Measurements from ENCODE around the gene ABCA2. TPM values are rescaled to one million over a fixed set of nuclear protein-coding genes. Genes with fewer than 3 reads are reported as not detected.

Gene ABCA2
- total RNA-seq, 1 experiment from 2014 or later: 114 TPM

- H3K4me2 ChIP-seq (ENCODE audit: low read length): no peak overlapping the region
- BruUV-seq (replicated peaks): no TSS peak
- ATAC-seq (no peak), DNase-seq (ENCODE audit: low read depth, low spot score) (no peak)
- H3K4me1 ChIP-seq (ENCODE audit: control insufficient read depth in 1 of 2, insufficient read depth in 2 of 2, low read length in 2 of 2): peaks cover 0 to under 1% of the 10 kb centered on the region in 2 experiments; a peak in 2 of 4 replicates
- H3K27me3 ChIP-seq (ENCODE audit: insufficient read depth, low read length): no peaks in the 10 kb centered on the region
- intact Hi-C loops (cut with micrococcal nuclease): no loop called here
- H2AFZ ChIP-seq (ENCODE audit: low read depth, low read length, poor library complexity, severe bottlenecking): no peak overlapping the region
- ChIA-PET POLR2A (no interaction called here), RAD21 (ENCODE audit: low non-redundant PET in 1 of 2, low total read pairs in 2 of 2, uncharacterized antibody in 2 of 2, unreplicated experiment in 2 of 2) (no interaction called here), CTCF (no interaction called here)
- H3K9ac ChIP-seq (ENCODE audit: low read length): no peak overlapping the region
- H4K20me1 ChIP-seq (ENCODE audit: insufficient read depth): no peaks in the 10 kb centered on the region
- H3K79me2 ChIP-seq (ENCODE audit: insufficient read depth, low read length): no peaks in the 10 kb centered on the region
- H3K4me3 ChIP-seq (replicated peaks in 1 of 2; ENCODE audit: low read depth in 1 of 2, low read length in 2 of 2): no peak overlapping the region
- TF ChIP-seq TCF7L2 (IDR thresholded peaks at IDR 0.05; ENCODE audit: borderline replicate concordance, extremely low read depth, insufficient read depth, insufficient read length) (no peak), POLR2AphosphoS5 (IDR thresholded peaks at IDR 0.05; ENCODE audit: low read depth, low read length) (no peak), FOSL1 (IDR thresholded peaks at IDR 0.05; ENCODE audit: low read depth) (no peak), CTCF (IDR thresholded peaks at IDR 0.05 in 2 of 3, conservative IDR thresholded peaks at IDR 0.05 in 1 of 3; ENCODE audit: borderline replicate concordance in 1 of 3, insufficient read depth in 1 of 3, low read depth in 2 of 3, low read length in 2 of 3) (no peak)
- TF ChIP-seq, protein P1, sequence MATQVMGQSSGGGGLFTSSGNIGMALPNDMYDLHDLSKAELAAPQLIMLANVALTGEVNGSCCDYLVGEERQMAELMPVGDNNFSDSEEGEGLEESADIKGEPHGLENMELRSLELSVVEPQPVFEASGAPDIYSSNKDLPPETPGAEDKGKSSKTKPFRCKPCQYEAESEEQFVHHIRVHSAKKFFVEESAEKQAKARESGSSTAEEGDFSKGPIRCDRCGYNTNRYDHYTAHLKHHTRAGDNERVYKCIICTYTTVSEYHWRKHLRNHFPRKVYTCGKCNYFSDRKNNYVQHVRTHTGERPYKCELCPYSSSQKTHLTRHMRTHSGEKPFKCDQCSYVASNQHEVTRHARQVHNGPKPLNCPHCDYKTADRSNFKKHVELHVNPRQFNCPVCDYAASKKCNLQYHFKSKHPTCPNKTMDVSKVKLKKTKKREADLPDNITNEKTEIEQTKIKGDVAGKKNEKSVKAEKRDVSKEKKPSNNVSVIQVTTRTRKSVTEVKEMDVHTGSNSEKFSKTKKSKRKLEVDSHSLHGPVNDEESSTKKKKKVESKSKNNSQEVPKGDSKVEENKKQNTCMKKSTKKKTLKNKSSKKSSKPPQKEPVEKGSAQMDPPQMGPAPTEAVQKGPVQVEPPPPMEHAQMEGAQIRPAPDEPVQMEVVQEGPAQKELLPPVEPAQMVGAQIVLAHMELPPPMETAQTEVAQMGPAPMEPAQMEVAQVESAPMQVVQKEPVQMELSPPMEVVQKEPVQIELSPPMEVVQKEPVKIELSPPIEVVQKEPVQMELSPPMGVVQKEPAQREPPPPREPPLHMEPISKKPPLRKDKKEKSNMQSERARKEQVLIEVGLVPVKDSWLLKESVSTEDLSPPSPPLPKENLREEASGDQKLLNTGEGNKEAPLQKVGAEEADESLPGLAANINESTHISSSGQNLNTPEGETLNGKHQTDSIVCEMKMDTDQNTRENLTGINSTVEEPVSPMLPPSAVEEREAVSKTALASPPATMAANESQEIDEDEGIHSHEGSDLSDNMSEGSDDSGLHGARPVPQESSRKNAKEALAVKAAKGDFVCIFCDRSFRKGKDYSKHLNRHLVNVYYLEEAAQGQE (IDR thresholded peaks at IDR 0.05; ENCODE audit: low read depth): no peak
- H3K9me2 ChIP-seq (ENCODE audit: insufficient read depth): no peaks in the 10 kb centered on the region
- no peaks in the 10 kb centered on the region for H3K36me3 ChIP-seq (ENCODE audit: control insufficient read depth in 1 of 2, insufficient read depth in 2 of 2, low read length in 2 of 2)
- no peaks in the 10 kb centered on the region; a peak in 1 of 4 replicates for H3K9me3 ChIP-seq (ENCODE audit: control insufficient read depth in 1 of 2, insufficient read depth in 1 of 2, low read depth in 1 of 2, low read length in 2 of 2)
- no peak overlapping the region for H3K27ac ChIP-seq (ENCODE audit: low read depth, low read length)
These were observed 42.2 kb downstream of the ABCA2 start for GRCh38 chr9:136985853-136986252.

Data from HCT116 (cell line).